T-helper 2 cell treated with Interferon-gamma antibody and Interleukin-4, amounts not matched to agents 5 μg/mL and 100 μg/mL, for 36 hours (primary cell): ENCODE data around the gene PNMT.
A peak's percentile ranks its signal among the peaks of the same experiment; 100 is the strongest.

ENCODE experiments used
- DNase-seq: peaks from one replicate; pipeline ENCODE4 v3.0.0; 2021; ENCODE audit warnings: low spot score
- H3K27ac Mint-ChIP-seq: one replicate; pipeline ENCODE4 v1.8.0; 2021; ENCODE audit warnings: mild to moderate bottlenecking, mixed read lengths
- H3K27me3 Mint-ChIP-seq: one replicate; pipeline ENCODE4 v1.8.0; 2021; ENCODE audit warnings: low read depth, mixed read lengths
- H3K36me3 Mint-ChIP-seq: one replicate; pipeline ENCODE4 v1.8.0; 2021; ENCODE audit warnings: low read depth, mixed read lengths
- H3K4me1 Mint-ChIP-seq: one replicate; pipeline ENCODE4 v1.8.0; 2021; ENCODE audit warnings: low read depth, mixed read lengths
- H3K4me3 Mint-ChIP-seq: one replicate; pipeline ENCODE4 v1.8.0; 2022; ENCODE audit warnings: mild to moderate bottlenecking, moderate library complexity, mixed read lengths
- H3K9me3 Mint-ChIP-seq: one replicate; pipeline ENCODE4 v1.8.0; 2021; ENCODE audit warnings: mixed read lengths

Gene PNMT

DNA sequence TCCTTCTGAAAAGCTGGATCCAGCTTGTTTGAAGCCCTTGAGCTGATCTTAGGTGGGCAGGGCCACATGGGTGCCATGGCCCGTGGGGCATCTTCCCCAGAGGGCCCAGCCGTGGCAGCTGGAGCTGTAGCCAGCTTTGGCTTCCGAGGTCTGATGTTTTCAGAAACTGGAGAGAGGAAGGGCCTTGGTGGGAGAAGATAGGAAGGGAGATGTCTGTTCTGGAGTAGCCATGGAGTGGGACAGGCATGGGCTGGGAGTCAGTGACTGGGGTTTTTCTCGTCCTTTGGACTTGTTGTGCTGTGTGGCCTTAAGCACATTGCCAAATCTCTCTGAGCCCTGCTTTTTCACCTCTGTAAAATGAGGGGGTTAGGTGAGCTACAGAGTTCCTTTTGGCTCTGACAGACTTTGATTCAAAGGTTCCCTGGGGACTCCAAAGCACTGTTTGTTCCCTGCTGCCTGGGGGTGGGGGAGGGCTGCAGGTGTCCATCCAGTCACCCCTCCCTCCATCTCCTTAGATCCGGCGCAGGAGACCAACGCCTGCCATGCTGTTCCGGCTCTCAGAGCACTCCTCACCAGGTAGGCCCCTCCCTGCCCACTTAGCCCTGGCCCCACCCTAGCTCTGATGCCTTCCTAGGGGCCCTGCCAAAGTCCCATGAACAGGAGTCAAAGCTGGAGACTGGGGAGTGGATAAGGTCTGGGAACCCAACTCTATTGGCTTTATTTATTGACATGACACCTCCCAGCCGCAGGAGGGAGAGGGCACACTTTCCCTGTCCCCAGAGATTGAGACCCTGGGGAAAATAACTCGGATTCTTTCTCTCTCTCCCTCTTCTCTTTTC is 39.4 kb upstream of the PNMT start:
- peaks cover 57% of the 10 kb centered on the region for H3K27me3 Mint-ChIP-seq
- no peak for DNase-seq
- H3K27ac Mint-ChIP-seq, result no peak overlapping the region
- no peaks in the 10 kb centered on the region for H3K9me3 Mint-ChIP-seq
- H3K36me3 Mint-ChIP-seq, result no peaks in the 10 kb centered on the region
- H3K4me3 Mint-ChIP-seq, result no peak overlapping the region
- peaks cover 6% of the 10 kb centered on the region for H3K4me1 Mint-ChIP-seq

DNA sequence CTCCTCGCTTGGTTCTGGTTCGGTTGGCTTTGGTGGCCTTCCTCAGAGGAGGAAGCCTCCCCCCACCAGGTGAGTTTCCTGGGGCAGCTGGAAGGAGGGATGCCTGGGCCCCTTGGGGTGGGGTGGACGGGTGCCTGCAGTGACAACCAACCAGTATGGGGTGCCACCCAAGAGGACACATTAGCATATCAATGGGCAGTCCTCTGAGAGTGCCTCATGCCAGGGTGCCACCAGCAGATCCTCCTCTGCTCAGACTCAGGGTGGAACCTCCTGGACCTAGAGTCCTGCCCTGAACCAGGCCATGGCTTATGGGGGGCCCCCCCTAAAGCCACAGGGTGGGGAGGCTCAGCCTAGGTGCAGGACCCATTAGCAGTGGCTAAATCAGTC is 38.8 kb upstream of the PNMT start:
- Mint-ChIP-seq H3K9me3 (no peaks in the 10 kb centered on the region), H3K27ac (no peak overlapping the region), H3K36me3 (no peaks in the 10 kb centered on the region), H3K4me1 (peaks cover 10% of the 10 kb centered on the region), H3K4me3 (no peak overlapping the region), H3K27me3 (peaks cover 55% of the 10 kb centered on the region)
- no peak for DNase-seq

DNA sequence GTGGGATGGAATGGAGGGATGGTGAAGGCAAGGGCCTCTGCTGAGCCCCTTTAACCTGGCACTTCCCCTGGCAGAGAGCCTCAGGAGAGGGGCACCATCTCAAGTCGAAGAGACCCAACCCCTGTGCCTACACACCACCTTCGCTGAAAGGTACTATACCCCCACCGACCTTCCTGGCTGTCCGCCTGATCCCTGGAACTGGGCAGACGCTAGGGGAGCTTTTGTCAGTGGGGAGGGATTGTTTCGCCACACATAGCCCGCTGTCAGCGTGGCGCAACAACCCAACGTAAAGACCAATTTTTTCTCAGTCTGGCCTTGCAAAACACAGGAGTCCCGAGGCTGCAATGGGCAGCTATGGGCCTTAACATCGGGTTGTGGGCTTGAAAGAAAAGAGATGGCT is 38.4 kb upstream of the PNMT start:
- H3K4me3 Mint-ChIP-seq, result no peak overlapping the region
- no peaks in the 10 kb centered on the region for H3K9me3 Mint-ChIP-seq
- no peaks in the 10 kb centered on the region for H3K36me3 Mint-ChIP-seq
- H3K27ac Mint-ChIP-seq, result no peak overlapping the region
- peaks cover 51% of the 10 kb centered on the region for H3K27me3 Mint-ChIP-seq
- H3K4me1 Mint-ChIP-seq, result peaks cover 10% of the 10 kb centered on the region
- no peak for DNase-seq

DNA sequence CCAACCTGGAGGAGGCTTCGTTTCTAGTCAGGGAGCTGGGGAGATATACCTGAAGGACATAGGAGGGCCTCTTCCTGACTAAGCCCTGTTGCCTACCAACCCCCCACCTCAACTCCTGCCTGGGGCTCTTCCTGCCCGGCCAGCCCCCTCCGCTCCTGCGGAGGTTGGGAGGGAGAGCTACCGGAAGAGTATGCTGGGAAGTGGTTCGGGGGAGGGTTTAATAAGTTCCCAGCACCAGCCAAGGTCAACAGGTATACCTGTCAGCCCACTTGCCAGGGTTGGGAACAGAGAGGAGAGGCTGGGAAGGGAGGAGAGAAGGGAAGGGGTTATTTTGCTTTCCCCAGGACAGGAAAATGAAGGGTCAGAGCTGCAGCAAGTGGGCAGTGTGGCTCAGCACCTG is 36.9 kb upstream of the PNMT start:
- no peak for DNase-seq
- no peak overlapping the region for H3K4me3 Mint-ChIP-seq
- H3K36me3 Mint-ChIP-seq, result no peaks in the 10 kb centered on the region
- H3K27ac Mint-ChIP-seq, result peak overlapping the region; percentile 13
- peaks cover 15% of the 10 kb centered on the region for H3K4me1 Mint-ChIP-seq
- H3K9me3 Mint-ChIP-seq, result no peaks in the 10 kb centered on the region
- H3K27me3 Mint-ChIP-seq, result peaks cover 36% of the 10 kb centered on the region

DNA sequence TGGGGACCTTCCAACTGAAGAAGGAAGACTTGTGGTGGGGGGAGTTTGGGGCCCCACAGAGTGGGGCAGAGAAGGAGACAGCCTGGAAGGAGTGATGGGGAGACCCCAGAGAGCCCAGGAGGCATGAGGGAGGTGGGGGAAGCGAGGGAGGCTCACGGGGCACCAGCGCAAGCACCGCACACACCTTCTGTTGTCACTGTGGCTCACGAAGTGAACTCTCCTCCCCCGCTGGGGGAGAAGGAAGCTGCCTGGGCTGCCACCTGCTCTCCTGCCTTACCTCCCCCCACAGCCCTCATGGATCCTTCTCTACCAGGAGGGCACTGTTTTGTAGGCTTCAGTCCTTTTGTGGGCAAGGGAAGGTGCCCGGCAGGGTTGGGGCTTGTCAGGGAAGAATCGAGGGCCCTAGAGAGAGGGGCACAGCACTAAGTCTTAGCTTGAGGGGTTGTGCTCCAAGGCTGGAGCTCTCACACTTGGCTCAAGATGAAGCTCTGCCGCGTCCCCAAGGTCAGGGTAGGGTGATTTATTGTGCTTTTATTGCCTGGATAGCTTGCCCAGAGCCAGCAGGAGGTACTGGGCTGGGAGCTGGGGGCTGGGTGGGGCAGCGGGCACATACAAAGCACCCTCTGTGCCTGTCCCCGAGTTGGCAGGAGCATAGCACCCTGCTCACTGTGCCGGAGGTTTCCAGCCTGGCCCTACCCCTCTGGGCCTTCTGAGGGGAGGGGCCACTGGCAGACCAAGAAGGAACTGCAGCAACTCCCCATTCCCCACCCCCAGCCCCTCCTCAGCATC is 35.9 kb upstream of the PNMT start:
- no peaks in the 10 kb centered on the region for H3K36me3 Mint-ChIP-seq
- no peak overlapping the region for H3K4me3 Mint-ChIP-seq
- H3K9me3 Mint-ChIP-seq, result no peaks in the 10 kb centered on the region
- DNase-seq, result no peak
- no peak overlapping the region for H3K27ac Mint-ChIP-seq
- H3K4me1 Mint-ChIP-seq, result peaks cover 17% of the 10 kb centered on the region
- peaks cover 30% of the 10 kb centered on the region for H3K27me3 Mint-ChIP-seq

DNA sequence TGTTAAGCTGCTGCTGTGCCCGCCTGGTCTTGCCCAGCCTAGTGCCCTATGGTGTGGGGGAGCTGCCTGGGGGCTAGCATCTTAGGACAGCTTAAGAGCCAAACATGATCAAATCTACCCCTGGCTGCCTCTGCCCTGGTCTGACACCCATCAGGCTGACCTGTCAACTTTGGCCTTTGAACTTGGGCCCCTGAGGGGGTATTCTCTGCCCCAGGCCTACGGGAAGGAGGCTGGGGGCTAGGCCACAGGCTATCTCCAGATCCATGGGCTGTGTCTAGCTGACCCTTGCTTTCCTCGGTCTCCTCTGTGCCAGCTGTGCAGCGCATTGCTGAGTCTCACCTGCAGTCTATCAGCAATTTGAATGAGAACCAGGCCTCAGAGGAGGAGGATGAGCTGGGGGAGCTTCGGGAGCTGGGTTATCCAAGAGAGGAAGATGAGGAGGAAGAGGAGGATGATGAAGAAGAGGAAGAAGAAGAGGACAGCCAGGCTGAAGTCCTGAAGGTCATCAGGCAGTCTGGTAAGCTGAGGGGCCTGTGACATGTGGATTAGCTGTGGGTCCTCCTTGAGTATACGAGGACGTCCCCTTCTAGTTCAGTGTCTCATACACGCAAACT is 34.6 kb upstream of the PNMT start:
- Mint-ChIP-seq H3K27ac (no peak overlapping the region), H3K27me3 (peaks cover 20% of the 10 kb centered on the region), H3K4me1 (peaks cover 28% of the 10 kb centered on the region), H3K4me3 (no peak overlapping the region), H3K36me3 (peaks cover 5% of the 10 kb centered on the region), H3K9me3 (no peaks in the 10 kb centered on the region)
- no peak for DNase-seq

DNA sequence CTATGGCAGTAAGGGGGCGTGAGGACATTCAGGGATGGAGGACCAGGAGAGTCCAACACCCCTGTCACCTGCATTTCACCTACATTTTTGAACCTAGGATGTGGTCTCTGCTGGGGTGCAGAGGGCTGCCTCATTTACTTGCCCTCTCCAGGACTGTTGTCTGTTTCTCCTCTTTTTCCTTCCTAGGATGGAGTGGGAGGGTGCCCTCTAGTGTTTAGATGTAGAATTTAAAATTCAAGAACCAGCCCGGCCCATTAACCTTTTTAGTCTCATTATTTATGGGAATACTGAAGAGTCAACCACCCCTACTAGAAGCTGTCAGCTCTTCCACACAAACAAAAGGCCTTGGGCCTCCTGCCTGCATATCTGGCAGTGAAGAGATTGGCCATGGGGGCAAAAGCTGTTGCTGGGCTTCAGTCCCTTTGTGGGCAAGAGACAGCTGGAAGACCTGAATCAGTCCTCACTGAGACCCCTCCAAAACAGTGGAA is 33.8 kb upstream of the PNMT start:
- Mint-ChIP-seq H3K4me1 (peaks cover 34% of the 10 kb centered on the region), H3K27me3 (peaks cover 14% of the 10 kb centered on the region), H3K9me3 (no peaks in the 10 kb centered on the region), H3K4me3 (no peak overlapping the region), H3K27ac (no peak overlapping the region), H3K36me3 (peaks cover 5% of the 10 kb centered on the region)
- DNase-seq, result no peak

DNA sequence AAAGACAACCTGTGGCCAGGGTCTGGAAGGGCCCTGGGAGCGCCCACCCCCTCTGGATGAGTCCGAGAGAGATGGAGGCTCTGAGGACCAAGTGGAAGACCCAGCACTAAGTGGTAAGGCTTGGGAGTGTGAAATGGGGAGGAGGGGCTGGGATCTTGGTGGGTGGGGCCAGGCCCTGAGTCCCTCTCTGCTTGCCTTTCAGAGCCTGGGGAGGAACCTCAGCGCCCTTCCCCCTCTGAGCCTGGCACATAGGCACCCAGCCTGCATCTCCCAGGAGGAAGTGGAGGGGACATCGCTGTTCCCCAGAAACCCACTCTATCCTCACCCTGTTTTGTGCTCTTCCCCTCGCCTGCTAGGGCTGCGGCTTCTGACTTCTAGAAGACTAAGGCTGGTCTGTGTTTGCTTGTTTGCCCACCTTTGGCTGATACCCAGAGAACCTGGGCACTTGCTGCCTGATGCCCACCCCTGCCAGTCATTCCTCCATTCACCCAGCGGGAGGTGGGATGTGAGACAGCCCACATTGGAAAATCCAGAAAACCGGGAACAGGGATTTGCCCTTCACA is 32.6 kb upstream of the PNMT start:
- peaks cover 41% of the 10 kb centered on the region for H3K4me1 Mint-ChIP-seq
- peaks cover 5% of the 10 kb centered on the region for H3K36me3 Mint-ChIP-seq
- no peak overlapping the region for H3K27ac Mint-ChIP-seq
- no peak for DNase-seq
- H3K9me3 Mint-ChIP-seq, result no peaks in the 10 kb centered on the region
- H3K27me3 Mint-ChIP-seq, result peaks cover 11% of the 10 kb centered on the region
- H3K4me3 Mint-ChIP-seq, result peak overlapping the region; percentile 94

DNA sequence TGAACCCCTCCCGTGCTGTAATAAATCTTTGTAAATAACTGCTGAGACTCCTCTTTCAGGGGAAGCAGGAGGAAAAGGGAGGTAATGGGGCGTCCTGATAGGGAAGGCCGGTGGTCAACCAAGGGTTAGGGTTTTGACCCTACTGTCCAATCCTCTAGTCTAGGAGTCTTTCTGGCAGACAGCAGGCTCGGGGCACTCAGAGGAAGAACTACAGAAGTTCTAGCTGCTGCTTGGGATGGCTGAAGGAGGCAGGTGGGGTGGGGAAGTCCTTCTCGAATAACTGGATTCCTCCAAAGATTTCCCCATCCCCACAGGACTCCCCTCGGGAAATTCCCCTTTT is 31.7 kb upstream of the PNMT start:
- Mint-ChIP-seq H3K4me1 (peaks cover 41% of the 10 kb centered on the region), H3K36me3 (peaks cover 5% of the 10 kb centered on the region), H3K27ac (peak overlapping the region; percentile 41), H3K9me3 (no peaks in the 10 kb centered on the region), H3K4me3 (peak overlapping the region; percentile 94), H3K27me3 (peaks cover 5% of the 10 kb centered on the region)
- DNase-seq, result no peak

DNA sequence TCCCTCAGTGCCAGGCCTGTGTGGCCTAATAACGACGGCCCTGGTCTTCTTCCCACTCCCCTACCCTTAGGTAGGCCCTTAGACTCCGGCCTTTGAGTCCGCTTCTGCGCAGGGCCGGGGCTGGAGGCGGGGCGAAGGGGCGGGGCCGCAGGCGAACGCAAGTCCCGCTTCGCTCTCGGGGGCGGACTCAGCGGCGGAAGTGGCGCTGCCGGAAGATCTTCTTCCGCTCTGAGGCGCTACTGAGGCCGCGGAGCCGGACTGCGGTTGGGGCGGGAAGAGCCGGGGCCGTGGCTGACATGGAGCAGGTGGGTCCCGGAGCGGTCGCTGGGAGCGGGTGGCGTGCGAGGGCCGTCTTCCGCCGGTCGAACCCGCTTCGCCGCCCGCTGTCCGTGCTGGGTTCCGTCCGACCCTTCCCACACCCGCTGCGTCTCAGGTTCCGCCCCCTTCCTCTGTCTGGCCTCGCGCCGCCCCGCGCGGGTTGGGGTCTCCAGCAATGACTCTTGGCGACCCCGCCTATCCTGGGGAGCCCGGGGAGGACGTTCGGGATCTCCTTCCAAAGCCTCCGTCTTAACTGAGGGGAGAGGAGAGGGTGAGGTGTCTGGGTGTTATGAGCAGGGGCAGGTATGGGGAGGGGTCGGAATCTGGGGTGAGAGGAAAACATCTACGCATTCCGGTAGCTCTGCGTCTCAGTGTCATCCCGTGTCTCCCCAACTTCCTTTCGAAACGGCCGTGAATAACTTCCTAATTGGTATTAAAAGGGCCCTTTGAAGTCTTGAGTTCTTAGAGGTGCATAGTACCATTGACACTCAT is 31.1 kb upstream of the PNMT start, which contains the start of gene STARD3:
TSS of gene STARD3 (plus strand) at position 218 of the 810 bp plus-strand sequence. CDS start 16,388 bp downstream, outside the sequence.
- peak; percentile 88 for DNase-seq
- Mint-ChIP-seq H3K4me3 (peak within 1 kb of the TSS; percentile 94), H3K9me3 (no peaks in the 10 kb centered on the region), H3K4me1 (peaks cover 37% of the 10 kb centered on the region), H3K27ac (peak within 1 kb of the TSS; percentile 81), H3K36me3 (peaks cover 5% of the 10 kb centered on the region), H3K27me3 (no peaks in the 10 kb centered on the region)

DNA sequence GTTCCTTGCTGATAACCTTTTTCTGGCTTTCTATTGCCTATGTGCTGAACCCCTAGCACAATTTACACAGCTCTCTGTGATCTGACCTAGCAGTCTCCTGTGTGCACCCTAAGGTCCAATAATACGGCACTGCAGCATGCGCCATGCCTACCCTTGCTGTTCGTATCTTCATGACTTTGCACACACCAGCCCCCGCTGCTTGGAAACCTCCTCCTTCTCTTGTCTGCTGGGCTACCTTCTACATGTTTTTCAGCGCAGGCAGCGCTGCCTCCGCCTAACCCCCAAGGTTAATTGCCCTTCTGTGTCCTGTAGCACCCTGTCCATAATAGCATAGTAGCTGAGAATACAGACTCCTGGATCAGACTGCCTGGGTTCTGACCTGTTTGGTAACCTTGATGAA is 29.9 kb upstream of the PNMT start:
- Mint-ChIP-seq H3K27ac (peak overlapping the region; percentile 81), H3K27me3 (no peaks in the 10 kb centered on the region), H3K4me3 (peak overlapping the region; percentile 94), H3K4me1 (peaks cover 46% of the 10 kb centered on the region), H3K36me3 (peaks cover 5% of the 10 kb centered on the region), H3K9me3 (no peaks in the 10 kb centered on the region)
- no peak for DNase-seq

DNA sequence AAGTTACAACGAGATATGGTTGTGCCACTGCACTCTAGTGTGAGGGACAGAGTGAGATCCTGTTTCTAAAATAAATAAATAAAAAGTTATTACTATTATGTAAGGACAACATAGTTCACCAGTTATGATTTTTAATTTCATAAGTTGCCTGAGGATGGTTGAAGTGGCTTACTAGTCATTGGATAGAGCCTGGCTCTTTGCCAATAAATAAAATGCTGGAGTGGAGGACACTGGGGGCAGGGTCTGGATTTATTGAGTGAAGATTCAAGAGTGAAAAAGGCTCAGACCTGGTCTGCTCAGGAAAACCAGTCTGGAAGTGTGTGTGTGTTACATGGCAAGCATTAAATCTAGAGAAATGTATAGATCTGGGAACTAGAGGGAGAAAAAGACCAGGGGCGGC is 29.2 kb upstream of the PNMT start:
- H3K9me3 Mint-ChIP-seq, result no peaks in the 10 kb centered on the region
- no peak overlapping the region for H3K27ac Mint-ChIP-seq
- H3K4me1 Mint-ChIP-seq, result peaks cover 49% of the 10 kb centered on the region
- peaks cover 5% of the 10 kb centered on the region for H3K36me3 Mint-ChIP-seq
- DNase-seq, result no peak
- H3K27me3 Mint-ChIP-seq, result no peaks in the 10 kb centered on the region
- no peak overlapping the region for H3K4me3 Mint-ChIP-seq
